HG02885 (cell line): ENCODE data around the gene PTPRD.

Source experiments
- ATAC-seq: cut with Tn5 transposase; IDR thresholded peaks from one replicate; pipeline ENCODE4 v1.9.1; 2021; ENCODE audit warnings: mild to moderate bottlenecking; ENCODE audit not compliant: unreplicated experiment, poor library complexity

Gene PTPRD

DNA sequence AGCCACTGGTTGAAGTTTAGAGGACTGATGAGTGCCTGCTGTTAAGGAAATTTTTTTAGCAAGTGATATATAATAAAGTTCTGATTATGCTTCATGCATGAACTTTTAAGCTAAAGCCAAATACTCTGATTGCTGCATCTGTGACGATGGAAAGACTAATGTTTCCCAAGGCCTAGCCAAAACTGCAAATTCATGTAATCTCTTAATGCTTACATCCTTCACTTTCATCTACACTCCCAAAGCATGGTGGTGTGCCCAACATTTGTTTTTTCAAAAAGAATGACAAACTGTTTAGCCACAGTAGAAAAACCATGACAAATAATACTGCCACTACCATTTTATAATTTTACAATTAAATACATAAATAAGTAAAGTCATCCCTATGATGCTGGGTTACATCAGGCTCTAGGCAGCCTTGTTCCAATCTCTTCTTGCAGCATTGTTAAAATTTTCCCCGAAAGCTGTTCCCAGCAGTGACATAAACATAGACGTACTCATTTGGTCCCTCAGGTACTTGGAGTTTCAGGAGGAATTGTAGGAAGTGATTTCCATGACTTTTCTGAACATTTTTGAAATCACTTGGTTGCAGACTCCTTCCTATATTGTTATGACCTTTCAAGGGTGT, 2187.9 kb downstream of the PTPRD start:
- no peak for ATAC-seq

DNA sequence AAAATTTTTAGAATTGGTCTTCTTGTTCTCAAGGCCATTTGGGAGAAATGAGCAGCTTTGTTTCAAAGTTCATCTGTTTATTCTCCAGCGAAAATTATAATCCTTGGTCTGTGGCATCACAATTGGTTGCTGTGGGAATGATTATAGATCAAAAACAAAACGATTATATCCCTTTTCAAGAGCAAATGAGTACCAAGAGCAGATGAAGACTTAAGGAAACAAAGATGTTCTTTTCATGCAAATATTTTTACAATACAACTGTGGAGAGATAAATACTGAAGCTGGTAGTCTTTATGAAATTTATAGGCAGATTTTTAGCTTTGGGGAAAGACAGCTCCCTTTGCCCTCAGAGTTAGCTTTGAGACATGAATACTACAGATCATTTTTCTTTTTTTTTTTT, 2192.4 kb downstream of the PTPRD start:
- ATAC-seq: no peak

DNA sequence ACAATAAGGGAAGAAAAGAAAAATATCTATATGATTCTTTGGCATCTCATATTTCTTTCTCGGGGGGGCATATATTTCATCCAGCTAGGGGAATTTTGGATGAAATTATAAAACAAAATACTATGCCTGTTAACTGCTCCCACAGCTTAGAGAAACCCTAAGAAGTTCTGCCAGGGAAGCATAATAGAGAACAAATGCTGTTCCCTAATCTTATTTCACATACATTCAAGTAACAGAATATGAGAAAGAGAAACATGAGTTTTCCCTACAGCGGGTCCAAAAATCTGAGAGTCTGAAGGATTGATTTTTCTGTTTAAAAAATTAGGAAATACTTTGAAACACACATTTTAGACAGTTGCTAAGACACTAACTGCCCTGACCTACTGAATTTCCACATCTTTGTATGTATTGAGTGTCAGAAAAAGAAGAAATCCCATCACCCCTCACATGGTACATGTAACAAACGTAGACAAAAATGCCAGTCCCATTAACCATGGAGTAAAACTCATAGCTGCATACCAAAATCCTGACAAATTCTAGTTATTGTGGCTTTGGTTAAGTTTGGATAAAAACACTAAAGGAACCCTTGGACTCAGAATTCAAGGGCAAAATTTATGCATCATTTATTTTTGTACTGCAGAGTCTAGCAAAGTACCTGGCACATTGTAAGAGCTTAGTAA, 2193.1 kb downstream of the PTPRD start:
- ATAC-seq: no peak

DNA sequence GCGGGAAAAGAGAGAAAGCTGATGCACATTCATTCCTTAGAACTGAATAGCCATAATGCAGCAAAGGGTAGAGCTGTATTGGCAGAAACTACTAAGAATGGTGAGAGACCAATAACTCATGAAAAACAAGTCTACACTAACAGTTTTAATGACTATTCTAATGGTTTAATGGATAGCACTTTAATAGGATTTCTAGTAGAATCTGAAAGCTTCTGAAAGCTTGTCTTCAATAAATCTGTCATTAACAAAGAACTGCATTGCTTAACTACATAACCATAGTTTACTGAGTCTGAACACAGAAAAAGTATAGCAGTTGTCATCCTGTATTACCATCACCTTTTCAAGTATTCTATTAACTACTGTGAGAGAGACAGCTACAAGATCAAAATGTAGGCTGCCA, 2195.5 kb downstream of the PTPRD start:
- ATAC-seq: no peak

DNA sequence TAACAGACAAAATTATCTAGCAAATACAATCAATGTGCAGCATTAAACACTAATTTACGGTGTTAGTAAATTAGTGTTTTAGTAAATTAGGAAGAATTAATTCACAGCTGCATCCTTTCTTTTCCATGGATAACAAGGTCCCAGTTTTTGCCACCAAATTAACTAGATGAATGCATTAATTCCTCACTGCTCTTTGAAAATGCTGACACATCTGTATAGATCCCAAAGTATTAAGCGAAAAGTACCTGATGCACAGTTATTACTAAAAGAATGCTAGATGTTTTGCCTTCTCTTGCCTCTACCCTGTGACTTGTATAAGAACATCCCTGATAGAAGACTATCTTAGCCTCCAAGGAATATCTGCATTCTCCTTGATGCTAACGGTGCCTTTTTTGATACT, 2200.5 kb downstream of the PTPRD start:
- no peak for ATAC-seq

DNA sequence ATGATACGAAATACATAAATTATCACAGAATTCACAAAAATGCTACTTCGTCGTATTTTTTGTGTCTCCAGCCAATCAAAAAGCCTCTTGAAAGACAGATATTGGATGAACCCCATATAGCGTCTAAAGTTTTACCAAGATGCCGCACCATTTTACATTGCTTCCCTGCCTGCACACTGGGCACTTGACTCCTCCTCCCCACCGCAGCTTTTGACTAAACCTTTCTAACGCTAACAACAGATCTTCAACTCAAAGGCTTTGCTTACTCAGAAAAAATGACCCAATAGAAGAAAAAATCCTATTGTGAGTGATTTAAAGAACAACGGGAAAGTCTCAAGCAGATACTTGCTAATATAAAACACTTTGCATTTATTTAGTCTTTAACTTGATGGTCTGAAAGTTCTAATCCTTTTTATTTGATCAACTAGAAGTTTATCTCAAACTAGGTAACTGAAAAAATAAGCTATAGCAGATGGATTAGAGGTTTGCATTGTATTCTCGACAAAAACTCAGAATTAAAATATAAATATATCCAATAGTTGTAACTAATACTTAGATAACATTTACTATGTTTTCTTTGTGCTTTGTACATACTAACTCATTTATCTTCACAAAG, 2204.1 kb downstream of the PTPRD start:
- ATAC-seq: no peak

DNA sequence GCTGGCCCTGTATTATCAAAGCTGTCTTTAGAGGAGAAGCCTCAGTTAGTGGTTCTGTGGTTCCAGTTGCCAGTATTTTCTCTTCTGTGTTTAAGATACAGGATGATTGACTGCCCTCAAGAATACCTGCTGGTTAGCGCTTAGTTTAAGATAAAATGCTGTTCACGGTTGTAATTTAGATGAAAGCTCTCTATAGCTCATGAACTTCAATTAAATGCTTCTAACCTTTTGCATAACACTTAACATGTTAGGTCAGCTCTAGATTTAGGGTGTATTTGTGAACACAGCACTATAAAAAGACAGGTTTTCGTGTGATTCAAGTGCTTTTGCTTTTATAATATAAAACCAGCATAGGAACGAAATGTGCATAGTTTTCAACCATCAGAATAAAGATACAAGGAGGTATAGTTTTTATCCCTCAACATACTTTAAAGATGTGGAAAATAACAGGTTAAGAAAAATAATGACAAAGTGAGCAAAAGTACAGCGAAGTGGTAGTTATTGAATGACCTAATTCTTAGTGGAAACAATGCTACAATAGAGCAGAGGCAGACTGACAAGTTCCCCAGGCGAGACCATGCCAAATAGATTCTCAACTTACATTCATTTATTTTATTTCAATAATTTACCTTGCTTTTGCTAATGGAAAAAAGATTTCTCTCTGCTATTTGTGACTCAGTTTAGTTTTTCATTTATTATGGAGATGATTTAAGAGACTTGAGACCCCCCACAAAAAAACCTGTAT, 2210.7 kb downstream of the PTPRD start:
- no peak for ATAC-seq

DNA sequence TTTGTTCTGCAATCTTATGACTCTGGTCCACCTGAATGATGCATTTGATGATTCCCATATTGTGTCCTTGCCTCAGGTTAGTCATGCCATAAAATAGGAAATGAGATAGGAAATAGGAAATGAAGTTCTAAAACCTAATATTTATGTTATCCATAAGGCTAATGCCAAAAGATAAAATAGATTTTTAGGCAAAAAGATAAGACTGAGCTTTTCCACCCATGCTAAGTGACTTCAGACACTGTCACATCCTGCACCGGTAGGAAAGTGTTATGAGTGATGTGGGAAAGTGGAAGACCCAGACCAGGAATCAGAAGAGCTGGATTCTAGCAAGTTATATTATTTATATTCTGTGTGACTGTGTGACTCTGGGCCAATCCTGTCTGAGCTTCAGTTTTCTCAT, 2212.4 kb downstream of the PTPRD start:
- ATAC-seq: no peak

DNA sequence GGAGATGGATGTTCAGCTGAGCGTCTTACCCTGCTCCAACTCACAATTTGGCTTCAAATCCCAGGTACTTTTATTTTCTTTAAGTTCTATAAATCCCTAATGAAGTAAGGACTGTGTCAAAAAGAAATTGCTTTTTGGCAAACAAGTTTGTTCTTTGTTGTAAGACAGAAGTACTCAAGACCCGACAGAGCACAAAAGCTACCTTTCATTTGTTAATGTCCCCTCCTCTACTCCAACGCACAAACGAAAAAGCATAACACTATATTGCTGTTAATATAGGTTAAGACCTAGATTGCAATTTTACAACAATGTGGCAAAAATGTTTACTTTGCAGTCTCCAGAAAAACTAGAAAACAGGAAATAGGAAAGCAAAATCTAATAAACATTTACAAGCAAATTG, 2217.8 kb downstream of the PTPRD start:
- ATAC-seq: no peak

DNA sequence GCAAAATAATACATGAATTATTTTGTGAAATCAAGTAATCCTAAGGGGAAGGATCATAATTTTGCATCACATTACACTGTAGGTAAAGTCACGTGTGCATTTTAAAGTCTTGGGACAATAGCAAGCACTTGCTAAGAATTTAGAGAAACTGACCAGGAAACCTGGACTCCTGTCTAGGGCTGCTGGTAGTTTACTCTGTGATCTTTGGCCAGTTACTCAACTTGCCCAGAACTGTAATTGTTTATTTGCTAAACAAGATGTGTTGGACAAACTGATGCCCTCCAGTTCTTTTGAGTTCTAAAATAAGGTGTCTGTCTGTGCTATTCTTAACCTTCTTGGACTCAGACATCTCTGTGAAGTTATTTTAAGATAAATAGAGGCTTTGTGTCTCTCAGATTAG, 2218.5 kb downstream of the PTPRD start:
- no peak for ATAC-seq

DNA sequence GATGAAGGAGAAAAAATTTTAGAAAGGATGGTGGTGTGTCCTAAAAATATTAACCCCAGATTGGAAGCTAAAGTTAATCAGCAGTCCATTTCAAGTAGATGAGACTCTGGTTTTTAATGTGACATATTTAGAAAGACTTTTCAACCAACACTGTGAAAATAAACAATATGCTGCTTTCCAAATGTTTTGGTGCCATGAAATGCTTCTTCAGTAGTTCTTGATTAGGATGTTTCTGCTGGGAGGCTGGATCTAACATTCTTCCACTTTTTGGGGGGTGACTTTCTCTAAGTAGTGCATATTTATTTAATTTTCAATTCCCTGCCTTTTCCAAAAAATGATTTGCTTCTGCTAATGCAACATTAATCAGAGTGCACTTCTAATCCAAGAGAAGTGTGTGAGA, 2219.9 kb downstream of the PTPRD start:
- ATAC-seq: no peak

DNA sequence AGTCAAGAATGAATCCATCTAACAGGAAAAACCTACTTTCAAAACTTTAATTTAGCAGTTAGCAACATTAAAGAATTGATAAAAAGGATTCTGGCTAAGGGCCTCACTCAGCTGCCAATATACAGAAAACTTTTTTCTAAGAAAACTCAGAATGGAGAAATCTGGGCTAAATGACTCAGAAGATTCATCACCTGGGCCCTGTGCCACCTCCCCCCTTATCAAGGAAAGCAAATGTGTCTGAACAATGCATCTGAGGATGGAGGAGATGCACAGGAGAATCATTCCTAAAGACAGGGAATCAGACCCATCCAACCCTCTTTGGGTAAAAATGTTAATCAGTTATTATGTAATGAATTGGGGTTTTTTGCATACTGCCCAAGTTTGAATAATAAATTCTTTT, 2221.2 kb downstream of the PTPRD start:
- ATAC-seq: no peak

DNA sequence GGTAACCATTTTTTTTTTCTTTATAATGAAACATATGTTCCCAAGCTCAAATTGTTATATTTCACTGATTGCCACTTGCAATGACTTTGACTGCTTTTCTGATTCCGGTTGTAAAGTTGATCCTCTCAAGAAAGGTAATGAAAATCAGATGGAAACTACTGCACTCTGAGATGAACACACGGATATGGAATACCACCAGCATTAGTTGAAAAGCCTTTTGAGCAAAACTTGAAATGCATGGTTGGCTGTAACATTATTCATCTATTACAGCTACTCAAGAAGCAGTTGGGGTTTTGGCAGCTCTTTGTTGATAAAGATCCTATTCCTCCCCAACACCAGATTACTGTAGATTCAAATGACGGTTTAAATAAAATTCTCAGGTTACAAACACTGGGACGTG, 2221.7 kb downstream of the PTPRD start:
- no peak for ATAC-seq

DNA sequence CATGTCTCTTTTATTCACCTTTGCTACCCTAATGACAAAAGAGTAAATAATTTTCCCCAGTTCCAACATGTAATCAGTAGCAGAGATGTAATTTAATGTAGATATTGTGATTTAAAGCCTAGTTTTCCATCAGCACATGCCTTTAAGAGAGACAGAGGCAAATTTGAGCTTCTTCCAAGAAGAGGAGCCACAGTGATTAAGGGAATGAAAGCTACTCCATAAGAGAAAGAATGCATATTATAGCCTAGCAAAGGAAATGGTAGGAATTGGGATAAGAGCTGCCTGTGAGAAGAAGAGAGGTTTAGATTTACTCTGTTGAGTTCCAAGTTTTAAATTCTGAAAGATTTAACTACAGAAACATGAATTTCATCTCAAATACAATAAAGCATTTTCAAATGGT, 2222.2 kb downstream of the PTPRD start:
- ATAC-seq: no peak

DNA sequence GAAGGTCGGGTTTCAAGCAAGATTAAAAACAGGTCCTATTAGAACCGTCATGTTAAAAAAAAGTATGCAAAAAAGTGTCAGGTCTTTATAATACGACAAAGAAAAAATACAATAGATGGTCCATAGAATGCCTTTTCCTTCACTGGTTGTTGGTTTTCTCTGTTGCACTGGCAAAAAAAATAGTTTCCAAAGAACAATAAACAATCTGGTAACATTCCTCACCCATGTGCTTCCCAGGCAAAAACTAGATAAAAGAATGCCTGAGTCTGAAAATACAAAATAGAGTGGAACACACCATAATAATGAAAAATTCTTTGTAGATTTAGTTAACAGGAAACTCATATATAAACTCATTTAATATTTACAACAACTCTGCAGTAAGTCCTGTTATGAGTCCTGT, 2223.3 kb downstream of the PTPRD start:
- no peak for ATAC-seq

DNA sequence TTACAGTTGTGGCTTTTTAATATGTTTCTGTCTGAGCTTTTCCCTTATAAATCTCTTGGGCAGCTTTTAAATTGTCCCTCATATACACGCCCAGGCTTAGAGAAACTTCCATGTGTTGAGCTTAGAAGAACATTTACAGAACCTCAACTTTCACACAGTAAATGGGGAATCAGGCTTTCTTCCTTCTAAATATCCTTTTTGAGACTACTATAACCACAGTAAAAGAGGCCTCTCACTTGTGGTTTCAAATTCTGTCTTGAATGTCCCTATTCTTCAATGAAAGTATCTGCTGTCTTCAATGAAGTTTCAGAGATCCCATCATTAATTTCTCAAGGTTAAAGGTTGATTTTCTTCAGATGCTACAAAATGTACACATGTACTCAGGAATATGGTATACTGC, 2224.7 kb downstream of the PTPRD start:
- ATAC-seq: no peak

DNA sequence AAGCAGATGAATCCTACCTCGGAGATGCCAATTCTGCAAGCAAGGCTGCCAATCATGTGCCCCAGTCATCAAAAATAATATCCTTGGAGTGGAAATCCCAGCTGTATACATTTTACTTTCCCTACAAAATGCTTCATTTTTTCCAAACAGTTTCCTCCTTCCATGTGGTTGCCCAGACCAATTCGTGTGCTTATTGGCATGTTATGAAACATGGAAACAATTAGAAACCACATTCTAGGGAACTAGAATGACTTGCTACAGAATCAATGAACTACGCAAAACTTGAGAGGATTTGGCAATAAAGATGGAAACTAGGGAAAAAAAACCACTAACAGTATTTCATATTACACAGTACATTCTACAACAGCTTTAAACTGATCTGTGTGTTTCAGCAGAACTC, 2228.7 kb downstream of the PTPRD start:
- no peak for ATAC-seq

DNA sequence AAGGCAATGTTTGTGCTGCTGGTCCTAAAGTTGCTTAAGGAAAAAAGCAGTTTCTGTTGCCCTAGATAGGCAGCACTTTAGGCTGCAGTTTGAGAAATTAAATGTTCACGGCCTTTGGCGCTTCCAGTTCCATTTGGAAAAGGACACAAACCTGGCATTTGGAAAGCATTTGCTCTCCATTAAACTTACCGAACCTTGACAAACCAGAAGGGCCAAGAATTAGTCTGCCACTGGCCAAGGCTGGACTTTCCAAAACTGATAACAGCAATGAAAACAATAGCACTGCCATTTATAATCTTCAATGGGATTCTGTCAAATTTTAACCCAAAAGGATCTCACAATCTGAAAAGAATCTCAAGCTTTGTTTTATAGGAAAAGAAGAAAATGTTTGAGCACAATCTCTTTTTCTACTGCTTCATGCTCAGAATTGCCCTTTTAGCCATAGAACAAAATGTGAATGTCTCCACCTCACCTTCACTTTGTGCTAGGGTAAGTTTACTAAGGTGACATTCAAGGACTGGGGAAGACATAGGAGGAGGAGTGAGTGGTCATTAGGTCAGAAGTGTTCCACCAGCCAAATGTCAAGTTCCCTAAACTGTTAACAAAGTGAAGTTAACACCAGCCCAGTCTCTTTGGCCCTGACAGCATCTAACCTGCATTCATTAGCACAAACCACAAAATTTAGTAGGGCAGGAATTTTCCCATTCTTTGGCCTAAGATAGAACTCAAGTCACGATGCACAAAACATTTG, 2229.8 kb downstream of the PTPRD start:
- no peak for ATAC-seq

DNA sequence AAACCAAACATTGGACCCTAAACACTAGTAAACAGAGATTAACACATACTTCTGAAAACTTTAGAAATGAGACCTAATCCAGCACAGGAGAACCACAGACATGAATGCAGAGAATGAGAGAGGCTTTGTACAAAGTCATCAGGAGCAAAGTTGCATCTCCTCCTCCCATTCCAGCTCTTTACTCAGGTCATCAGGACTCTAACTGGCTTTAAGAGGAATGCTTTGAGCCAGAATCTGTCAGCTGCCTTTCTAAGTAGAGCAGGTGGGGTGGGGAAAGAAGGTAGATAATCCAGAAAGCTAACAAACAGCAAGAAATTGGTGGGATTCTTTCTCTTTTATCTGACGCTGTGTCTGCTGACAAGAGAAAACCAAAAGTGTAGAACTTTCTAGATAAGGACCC, 2230.5 kb downstream of the PTPRD start:
- no peak for ATAC-seq

DNA sequence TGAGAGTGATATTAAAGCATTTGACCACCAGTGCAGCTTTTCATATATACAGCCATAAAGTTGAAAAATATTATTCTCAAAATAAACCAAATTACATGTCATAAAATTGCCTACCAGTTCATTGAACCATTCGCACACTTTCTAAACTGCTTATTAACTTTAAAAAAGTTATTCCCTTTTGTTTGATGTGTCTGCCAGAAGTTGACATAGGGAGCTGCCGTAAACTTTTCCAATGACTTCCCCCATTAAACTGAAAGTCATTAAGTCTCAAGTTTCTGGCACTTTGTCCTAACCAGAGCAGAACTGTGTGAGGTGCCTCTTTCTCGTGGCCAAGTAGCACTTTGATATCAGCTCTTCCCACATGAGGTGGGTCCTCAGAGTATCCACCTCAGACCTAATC, 2231.2 kb downstream of the PTPRD start:
- no peak for ATAC-seq

DNA sequence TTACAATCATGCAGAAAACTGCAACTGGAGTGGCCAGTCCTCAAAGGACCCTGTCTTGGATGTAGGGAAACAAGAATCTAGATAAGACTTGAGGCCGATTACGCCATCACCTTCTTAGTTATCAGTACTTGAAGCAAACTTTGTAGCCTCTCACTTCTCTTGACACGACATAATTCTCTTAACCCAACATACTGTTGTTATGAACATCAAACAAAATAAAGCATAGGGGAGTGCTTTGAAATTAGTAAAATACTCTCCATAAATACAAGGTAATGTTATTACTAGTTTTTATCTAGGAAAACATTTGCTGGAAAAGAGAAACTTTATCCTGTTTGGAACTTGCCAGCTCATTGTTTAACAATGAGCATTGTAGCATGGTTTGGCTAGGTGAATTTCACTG, 2238.3 kb downstream of the PTPRD start:
- no peak for ATAC-seq
